SK-N-SH (cell line): ENCODE data around the gene ACTA1.

Experiments
- EP300 ChIP-seq, 2 experiments: IDR thresholded peaks; 2 replicates each; pipeline versions ENCODE4 v1.4.0 to v1.6.1; 2012; ENCODE audit warnings: borderline replicate concordance in 1 of 2, low read depth in 1 of 2, low read length in 1 of 2
- EZH2phosphoT487 ChIP-seq: fragments of 200-600 bp; sonication (generic); IDR thresholded peaks from 2 replicates; pipeline ENCODE4 v1.6.1; 2017; ENCODE audit warnings: low read depth, mixed run types, mild to moderate bottlenecking, antibody characterized with exemption, moderate library complexity, borderline replicate concordance
- JUND ChIP-seq: IDR thresholded peaks from 2 replicates; pipeline ENCODE4 v1.4.0; 2012
- SMC3 ChIP-seq: IDR thresholded peaks from 2 replicates; pipeline ENCODE4 v1.6.1; 2012; ENCODE audit warnings: low read depth, low read length, improper control_type of control experiment
- TF ChIP-seq, protein P1 (sequence below): fragments of 200-600 bp; sonication (generic); IDR thresholded peaks from 2 replicates; pipeline ENCODE4 v1.6.1; 2017; ENCODE audit warnings: antibody characterized with exemption, mild to moderate bottlenecking, moderate library complexity
- TF ChIP-seq, protein P2 (sequence below): IDR thresholded peaks from 2 replicates; pipeline ENCODE4 v1.6.1; 2012; ENCODE audit warnings: mild to moderate bottlenecking, low read depth, low read length, moderate library complexity

DNA sequence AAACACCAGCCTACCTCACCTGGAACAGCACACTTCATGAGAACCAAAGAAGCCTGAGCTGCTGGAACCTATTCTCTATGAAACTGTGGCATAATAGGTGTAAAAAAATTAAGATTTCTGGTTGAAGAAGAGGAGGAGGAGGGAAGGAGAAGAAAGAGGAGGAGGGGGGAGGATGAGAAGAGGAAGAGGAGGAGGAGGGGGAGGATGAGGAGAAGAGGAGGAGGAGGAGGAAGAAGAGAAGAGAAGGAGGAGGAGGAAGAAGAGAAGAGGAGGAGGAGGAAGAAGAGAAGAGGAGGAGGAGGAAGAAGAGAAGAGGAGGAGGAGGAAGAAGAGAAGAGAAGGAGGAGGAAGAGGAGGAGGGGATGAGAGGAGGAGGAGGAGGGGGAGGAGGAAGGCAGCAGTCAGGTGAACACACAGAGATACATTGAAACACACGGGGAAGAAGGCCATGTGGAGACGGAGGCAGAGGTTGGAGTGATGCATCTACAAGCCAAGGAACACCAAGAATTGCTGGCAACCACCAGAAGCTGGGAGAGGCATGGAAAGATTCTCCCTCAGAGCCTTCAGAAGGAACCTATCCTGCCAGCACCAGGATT is 8.2 kb downstream of the ACTA1 start:
- TF ChIP-seq JUND, result no peak
- TF ChIP-seq, protein P1, sequence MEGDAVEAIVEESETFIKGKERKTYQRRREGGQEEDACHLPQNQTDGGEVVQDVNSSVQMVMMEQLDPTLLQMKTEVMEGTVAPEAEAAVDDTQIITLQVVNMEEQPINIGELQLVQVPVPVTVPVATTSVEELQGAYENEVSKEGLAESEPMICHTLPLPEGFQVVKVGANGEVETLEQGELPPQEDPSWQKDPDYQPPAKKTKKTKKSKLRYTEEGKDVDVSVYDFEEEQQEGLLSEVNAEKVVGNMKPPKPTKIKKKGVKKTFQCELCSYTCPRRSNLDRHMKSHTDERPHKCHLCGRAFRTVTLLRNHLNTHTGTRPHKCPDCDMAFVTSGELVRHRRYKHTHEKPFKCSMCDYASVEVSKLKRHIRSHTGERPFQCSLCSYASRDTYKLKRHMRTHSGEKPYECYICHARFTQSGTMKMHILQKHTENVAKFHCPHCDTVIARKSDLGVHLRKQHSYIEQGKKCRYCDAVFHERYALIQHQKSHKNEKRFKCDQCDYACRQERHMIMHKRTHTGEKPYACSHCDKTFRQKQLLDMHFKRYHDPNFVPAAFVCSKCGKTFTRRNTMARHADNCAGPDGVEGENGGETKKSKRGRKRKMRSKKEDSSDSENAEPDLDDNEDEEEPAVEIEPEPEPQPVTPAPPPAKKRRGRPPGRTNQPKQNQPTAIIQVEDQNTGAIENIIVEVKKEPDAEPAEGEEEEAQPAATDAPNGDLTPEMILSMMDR, result no peak
- TF ChIP-seq, protein P2, sequence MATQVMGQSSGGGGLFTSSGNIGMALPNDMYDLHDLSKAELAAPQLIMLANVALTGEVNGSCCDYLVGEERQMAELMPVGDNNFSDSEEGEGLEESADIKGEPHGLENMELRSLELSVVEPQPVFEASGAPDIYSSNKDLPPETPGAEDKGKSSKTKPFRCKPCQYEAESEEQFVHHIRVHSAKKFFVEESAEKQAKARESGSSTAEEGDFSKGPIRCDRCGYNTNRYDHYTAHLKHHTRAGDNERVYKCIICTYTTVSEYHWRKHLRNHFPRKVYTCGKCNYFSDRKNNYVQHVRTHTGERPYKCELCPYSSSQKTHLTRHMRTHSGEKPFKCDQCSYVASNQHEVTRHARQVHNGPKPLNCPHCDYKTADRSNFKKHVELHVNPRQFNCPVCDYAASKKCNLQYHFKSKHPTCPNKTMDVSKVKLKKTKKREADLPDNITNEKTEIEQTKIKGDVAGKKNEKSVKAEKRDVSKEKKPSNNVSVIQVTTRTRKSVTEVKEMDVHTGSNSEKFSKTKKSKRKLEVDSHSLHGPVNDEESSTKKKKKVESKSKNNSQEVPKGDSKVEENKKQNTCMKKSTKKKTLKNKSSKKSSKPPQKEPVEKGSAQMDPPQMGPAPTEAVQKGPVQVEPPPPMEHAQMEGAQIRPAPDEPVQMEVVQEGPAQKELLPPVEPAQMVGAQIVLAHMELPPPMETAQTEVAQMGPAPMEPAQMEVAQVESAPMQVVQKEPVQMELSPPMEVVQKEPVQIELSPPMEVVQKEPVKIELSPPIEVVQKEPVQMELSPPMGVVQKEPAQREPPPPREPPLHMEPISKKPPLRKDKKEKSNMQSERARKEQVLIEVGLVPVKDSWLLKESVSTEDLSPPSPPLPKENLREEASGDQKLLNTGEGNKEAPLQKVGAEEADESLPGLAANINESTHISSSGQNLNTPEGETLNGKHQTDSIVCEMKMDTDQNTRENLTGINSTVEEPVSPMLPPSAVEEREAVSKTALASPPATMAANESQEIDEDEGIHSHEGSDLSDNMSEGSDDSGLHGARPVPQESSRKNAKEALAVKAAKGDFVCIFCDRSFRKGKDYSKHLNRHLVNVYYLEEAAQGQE, result no peak
- TF ChIP-seq EZH2phosphoT487, result no peak
- TF ChIP-seq EP300 (IDR thresholded peaks at IDR 0.05; ENCODE audit: borderline replicate concordance in 1 of 2, low read depth in 1 of 2, low read length in 1 of 2), result no peak
- TF ChIP-seq SMC3, result no peak
